Stimulated activated CD8-positive, alpha-beta memory T cell treated with anti-CD3 and anti-CD28 coated beads, Interleukin-12 subunit alpha, Interleukin-12 subunit beta, amount 100 ng/mL, for 24 hours (primary cell): Measurements from ENCODE around the gene SEPHS1.
"Not testable (repeated sequence)": the region's sequence is repeated elsewhere in the genome, so short reads cannot be mapped to it uniquely, and the experiment has no call there.

Source experiments
- DNase-seq: peaks from one replicate; pipeline ENCODE4 v3.0.0-alpha.2; 2020; ENCODE audit errors: extremely low read depth

The SEPHS1 gene

DNA sequence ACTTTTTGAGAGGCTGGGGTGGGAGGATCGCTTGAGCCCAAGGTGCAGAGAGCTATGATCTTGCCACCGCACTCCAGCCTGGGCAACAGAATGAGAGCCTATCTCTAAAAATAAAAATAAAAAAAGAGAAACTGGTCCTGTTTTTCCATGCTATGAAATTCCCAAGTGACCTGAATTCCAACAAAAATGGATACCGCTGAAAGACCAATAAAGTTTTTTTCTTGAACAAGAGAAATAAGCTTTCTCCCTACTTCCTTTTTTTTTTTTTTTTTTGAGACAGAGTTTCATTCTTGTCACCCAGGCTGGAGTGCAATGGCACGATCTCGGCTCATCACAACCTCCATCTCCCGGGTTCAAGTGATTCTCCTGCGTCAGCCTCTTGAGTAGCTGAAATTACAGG, 12.5 kb upstream of the SEPHS1 start:
- DNase-seq = no peak

GRCh38 chr10:13356392-13356791, 8.3 kb upstream of the SEPHS1 start:
- DNase-seq = no peak

GRCh38 chr10:13354783-13355182, 6.7 kb upstream of the SEPHS1 start:
- no peak for DNase-seq

- DNase-seq = no peak
Measured at GRCh38 chr10:13352519-13352918, 4.4 kb upstream of the SEPHS1 start.

DNA sequence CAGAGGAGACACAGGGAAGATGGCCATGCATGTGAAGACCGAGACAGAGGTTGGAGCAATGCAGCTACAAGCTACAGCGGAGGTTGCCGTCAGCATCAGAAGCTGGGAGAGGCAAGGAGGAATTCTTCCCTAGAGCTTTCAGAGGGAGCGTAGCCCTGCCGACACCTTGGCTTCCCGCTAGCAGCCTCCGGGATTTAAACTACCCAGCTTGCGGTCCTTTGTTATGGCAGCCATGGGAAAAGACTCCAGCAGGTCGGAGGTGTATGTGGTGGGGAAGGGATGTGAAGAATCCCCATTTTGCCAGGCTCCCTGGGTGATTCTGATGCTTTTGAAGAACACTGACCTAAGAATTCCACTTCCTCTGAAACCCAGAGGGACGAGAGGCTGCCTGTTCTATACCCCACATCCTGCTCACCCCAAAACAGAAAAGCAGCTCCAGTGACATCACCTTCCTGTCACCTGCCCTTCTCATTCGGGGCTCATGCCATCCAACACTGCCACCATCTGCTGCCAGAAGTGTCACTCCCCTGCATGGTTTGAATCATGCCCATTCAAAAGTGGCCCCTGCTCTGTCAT, 3.3 kb upstream of the SEPHS1 start:
- no peak for DNase-seq

- no peak for DNase-seq
Measured at GRCh38 chr10:13349463-13350274, 1.6 kb upstream of the SEPHS1 start.

DNA sequence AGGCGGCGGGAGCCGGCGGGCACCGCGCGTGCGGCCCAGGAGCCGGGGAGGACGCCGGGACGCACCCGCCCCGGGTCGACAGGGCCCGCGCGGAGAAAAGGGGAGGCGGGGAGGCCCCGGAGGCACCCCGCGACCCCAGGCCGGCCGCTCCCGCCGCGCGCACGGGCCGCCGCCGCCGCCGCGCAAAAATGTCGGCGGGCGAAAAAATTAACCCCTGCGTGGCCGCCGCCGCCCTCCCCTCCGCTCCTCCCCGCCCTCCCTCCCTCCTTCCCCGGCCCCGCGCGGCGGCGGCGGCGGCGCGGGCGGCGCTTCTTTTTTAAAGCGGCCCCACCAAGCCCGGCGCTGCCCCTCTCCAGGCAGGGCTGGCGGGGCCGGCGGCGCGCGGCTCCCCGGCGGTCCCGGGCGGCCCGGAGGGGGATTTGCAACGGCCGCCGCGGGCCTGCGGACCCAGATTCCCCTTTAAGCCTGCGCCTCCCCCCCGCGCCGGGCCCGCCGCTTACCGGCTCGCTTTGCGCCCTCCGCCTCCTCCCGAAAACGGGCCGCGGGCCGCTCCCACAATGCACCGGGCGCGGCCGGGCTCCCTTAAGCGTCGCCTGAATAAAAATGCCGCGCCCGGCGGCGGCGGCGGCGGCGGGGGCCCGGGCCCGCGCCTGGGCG, 465 bp downstream of the SEPHS1 start:
- DNase-seq = peak; percentile 51

GRCh38 chr10:13347043-13347499, 1.0 kb downstream of the SEPHS1 start:
- DNase-seq = no peak

DNA sequence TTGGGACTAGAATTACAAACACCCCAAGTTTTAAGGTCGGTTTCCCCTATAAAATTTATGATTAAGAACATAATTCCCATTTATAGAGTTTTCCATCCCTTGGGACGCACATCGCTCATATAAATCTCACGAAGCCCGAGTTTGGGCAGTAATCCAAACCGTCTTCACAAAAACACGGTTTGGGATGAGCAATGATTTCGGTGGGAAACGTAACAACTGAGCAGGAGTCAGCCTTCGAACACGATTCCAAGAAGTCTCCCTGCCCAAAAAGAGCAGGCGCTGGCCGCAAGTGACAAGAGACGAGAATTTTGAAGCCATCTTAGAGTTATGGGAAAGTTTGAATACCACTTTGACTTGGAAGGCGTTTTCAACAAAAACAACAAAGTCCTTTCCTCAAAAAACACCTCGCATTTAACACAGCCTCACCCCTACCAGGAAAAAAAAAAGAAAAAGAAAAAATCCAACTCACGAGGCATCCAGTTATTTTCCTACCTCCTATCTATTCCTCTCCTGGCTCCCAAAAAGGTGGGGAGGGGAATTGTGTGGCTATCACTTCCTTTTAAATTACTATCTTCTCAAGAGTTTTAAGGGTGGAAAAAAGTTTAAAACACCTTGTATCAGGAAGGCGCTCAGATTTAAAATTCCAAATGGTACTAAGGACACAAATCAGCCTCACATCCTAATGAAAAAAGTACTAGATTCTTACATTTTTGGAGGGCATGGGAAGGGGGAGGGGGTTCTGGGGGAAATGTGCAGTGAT, 1.6 kb downstream of the SEPHS1 start:
- no peak for DNase-seq

- no peak for DNase-seq
Measured at GRCh38 chr10:13340626-13341376, 7.3 kb downstream of the SEPHS1 start.

DNA sequence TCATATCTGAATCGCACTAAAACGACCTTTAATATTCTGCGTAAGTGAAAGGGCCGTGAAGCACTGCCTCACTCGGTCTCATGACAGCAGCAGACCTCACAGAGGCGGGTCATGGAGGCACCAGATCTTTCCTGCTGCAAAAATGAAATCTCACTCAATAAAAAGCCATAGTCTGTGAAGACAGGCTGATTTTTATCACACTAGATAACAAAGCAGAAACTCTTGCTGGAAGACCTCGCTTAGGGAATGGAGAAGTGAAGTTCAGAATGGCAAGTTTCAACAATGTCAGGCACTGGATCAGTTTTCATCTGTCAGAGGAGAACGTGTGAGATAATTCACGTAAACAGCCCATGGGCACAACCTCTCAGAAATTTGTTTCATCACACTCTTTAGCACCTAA, 8.0 kb downstream of the SEPHS1 start:
- DNase-seq = no peak

DNA sequence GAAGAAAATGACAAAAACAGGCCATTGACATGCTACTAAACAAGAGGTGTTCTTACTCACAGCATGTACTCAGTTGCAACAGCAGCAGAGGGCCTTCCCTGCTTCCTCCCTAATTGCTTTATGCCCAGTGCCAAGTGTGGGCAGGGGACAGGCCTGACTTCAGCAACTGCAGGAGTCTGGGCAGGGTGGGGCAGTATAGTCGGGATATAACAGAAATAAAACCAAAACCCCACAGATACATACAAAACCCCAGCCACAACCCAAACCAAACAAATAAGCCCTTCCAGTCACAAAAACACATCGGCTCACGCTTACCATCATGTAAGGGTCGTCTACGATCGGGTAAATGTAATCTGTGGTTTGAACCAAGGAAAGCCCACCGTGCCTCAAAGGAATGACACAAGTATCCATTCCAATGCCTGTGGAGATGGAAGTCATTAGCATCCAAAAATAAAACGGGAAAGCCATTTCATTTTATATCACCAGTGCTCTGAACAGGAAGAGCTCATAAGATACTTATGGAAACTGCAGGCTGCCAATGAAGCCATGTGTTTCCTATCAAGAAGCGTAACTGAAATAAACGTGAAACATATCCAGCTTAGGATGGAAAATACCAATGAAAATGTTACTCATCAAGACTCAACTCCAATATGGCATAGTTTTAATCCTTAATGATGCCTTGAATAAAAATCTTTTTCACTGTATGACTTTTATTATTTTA, 9.5 kb downstream of the SEPHS1 start:
- no peak for DNase-seq

GRCh38 chr10:13337827-13338196, 10.3 kb downstream of the SEPHS1 start:
- no peak for DNase-seq

DNA sequence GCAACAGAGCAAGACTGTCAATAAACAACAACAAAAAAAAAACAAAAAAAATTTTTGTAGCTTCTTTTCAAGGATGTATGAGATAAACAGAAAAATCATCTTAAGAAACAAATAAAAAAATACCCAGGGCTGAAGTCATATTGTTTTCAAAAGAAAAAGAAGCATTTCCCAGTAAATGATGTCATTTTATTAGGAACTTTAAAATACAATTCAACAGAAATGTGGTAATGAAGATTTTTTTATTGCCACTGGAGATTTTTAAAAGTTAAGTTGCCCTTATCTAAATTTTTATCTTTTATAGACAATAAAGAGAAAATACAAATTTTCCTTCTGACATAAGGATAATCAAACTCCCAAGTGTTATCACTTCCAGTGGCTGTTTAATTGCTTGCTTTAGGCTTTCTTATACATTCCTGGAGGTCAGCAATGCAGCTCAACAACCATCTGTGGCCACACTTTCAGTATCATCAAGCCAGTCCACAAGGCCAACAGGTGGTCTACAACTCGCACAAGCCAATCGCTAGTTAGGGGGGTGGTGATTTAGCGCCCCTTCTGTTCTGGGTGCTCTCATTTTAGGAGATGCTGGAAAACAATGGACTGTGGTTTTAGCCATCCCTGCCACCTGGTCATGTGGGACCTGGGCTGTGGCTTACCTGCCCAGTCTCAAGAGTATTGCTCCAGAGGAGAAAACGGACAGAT, 10.8 kb downstream of the SEPHS1 start:
- no peak for DNase-seq

DNA sequence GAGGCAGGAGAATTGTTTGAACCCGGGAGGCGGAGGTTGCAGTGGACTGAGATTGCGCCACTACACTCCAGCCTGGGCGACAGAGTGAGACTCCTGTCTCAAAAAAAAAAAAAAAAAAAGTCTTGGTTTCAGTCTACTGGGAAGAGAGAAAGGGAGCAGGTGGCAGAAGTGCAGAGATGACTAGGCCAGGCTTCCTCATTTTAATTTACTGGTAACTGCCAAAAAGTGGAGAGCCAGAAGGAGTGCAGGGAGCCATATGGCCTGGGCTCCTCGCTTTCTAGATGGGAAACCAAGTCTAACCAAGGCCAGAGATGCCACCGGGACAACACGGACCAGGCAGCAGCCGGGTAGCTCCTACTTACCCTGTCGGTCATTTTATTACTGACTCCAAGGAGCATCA, 12.2 kb downstream of the SEPHS1 start:
- DNase-seq = no peak

- DNase-seq = no peak
Measured at GRCh38 chr10:13334556-13334955, 13.5 kb downstream of the SEPHS1 start.

- no peak for DNase-seq
Measured at GRCh38 chr10:13331646-13332045, 16.4 kb downstream of the SEPHS1 start.

DNA sequence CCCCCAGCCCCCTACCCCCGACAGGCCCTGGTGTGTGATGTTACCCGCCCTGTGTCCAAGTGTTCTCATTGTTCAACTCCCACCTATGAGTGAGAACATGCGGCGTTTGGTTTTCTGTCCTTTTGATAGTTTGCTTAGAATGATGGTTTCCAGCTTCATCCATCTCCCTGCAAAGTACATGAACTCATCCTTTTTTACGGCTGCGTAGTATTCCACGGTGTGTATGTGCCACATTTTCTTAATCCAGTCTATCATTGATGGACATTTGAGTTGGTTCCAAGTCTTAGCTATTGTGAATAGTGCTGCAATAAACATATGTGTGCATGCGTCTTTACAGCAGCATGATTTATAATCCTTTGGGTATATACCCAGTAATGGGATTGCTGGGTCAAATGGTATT, 17.1 kb downstream of the SEPHS1 start:
- DNase-seq = not testable (repeated sequence)

- DNase-seq = no peak
Measured at GRCh38 chr10:13329565-13329964, 18.5 kb downstream of the SEPHS1 start.

GRCh38 chr10:13328613-13329012, 19.5 kb downstream of the SEPHS1 start:
- DNase-seq = no peak
